Stimulated activated CD8-positive, alpha-beta memory T cell treated with anti-CD3 and anti-CD28 coated beads, Interleukin-2, amount 100 ng/mL, for 48 hours (primary cell): ENCODE results near the gene SF1.

ENCODE experiments used
- DNase-seq, 2 donors: peaks; one replicate each; pipeline ENCODE4 v3.0.0-alpha.2; 2020; ENCODE audit warnings: low read depth in 2 of 2

Gene SF1

DNA sequence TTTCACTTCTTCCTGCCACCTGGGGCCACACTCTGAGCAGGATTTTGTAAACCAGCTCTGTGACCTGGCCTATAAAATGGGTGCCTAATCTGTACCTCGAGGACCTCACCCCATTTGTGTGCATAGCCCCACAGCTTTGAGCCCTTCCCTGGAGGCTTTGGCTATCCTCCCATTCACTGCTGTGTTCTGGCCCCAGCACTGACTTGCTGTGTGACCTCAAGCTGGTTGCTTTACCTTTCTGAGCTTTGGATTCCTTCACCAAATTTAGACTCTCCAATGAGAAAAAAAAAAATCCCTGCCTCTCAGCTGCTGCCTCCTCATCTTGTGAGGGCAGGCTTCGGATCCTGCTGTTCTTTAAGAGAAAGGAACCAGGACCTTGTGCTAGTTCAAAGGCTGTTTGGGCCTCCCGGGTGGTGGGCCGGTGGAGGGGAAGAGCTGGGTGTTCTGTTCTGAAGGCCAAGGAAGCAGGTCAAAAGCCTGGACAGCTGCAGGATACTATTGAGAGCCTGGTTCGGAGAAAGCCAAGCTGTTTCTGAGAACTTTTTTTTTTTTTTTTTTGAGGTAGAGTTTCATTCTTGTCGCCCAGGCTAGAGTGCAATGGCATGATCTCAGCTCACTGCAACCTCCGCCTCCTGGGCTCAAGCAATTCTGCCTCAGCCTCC lies 17.5 kb downstream of the SF1 start:
- no peak for DNase-seq

DNA sequence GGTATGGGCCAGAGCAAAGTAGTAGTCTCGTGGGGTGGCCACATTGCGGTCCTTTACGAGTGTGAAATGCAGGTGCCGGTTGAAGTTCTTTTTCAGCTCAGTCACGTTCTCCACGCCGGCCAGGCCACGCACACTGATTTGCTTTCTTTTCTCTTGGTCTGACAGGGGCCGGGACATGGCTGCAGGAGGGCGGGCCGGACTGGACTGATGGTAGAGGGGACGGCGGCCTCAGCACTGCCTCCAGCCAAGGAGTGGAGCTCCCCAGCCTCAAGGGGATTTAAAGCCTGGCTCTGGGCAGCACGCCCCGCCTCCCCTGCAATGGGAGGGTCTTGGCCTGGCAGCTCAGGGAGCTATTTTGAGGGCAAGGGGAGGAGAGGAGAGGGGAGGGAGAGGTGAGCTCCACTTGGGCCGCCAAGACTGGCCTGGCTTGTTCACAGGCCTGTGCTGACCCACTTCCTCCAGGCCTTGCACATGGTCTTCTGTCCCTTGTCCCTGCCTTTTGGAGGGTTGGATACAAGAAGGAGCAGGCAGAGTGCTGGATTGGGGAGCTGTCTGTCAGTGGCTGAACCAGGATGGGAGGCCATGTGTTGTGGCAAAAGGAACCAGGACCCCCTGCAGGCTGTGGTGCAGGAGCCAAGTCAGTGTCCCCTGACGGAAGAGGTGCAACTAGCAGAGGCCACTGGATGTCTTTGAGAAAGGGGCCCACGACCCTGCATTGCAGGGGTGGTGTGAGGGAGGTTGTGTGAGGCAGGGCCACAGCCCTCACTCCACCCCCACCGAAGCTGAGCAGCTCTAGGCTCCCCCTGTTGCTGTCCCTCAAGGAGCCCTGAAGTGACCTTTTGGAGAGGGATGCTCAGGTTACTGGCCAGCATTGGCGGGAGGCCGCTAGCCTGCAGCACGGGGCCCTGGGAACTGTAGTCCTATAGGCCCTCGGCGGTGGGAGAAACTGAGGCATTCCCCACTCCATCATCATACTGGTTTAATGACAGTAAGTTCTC lies 18.3 kb downstream of the SF1 start, which contains the start of gene PYGM:
Gene PYGM, minus strand, starts transcription at position 253 of the 998 bp plus-strand sequence. Its CDS starts 76 bp downstream, at position 177.
- DNase-seq, result no peak

DNA sequence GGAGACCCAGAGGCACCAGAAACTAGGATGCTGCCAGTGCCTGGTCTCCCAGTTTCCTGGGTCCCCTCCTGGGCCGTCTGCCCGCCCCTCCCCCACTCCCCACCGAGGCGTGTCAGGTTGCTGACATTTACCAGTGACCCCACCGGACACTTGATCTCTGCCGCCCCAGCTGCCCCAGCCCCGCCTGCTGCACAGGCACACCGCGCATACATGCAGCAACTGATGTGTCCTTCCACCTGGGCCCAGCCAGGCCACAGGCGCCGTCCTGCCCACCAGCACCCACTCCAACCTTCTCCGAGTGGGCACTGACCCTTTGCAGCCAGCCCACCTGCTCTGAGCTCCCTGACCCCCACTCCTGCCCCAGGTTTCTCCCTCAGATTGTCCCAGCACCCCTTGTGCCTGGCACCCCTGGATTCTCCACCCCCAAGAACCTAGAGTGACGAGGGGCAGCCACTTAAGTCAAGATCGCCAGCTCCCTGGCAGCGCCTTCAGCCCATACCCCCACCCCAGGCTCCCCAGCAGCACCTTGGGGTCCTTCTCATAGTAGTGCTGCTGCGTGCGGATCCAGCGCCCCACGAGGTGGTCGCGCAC lies 19.1 kb downstream of the SF1 start:
- no peak for DNase-seq

DNA sequence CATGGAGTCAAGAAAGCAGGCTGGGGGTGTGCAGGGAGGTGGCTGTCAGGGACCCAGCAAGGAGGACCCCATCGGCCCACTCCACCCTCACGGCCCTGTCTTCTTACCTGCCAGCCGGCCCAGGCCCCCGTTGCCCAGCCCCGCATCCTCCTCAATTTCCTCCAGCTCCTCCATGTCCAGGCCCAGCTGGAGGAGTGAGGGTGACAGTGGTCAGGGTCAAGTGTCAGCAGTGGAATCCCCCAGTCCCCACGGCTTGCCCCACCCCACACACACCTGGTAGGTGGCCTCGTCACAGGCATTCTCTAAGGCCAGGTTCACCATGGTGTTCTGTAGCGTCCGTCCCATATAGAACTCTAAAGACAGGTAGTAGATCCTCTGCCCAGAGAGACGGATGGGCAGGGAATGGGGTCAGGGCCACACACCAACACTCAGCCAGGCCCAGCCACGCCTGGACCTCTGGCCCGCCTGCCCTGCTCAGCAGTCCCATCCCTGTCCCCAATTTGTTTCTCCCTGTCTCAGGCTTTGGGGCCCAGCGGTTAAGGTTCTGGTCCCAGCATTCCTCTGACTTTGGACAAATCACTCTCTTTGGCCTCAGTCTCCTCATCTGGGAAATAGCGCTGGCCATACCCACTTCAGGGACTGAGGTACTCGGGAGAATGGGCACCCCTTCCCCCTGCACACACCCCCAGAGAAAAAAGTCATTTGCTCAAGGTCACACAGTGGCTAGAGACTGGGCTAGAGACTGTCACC lies 19.8 kb downstream of the SF1 start:
- DNase-seq, result no peak

DNA sequence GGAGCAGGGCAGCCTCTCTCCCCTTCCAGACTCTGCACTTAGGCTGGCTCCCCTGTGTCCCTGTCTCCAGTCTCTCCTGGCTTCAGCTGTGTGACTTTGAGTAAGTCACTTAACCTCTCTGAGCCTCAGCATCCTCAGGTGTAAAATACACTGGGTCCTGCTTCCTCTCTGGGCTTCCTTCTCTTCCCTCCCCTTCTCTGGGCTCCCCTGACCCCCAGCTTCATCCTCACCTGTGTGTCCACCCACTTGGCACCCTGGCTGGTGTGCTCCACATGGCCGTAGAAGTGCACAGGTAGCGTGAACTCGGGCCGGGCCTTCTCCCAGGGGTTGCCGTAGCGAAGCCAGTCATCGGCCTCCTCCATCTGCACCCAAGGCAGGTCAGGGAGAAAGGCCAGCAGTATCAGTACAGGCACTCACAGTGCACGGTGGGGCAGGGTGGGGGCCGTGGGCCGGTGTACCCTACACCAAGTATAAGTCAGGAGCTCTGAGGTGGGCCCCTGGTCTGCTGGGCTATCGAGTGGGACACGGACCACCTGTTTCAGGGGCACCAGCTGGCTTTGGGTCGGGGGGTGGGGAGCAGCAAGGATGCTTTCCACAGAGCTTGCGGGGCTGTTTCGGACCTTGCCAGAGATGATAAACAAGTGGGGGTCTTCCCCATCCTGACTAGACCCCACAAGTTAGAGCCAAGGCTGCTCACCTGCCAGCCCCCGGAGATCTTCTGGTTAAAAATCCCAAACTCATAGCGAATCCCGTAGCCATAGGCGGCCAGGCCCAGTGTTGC lies 20.6 kb downstream of the SF1 start:
- DNase-seq, result no peak

DNA sequence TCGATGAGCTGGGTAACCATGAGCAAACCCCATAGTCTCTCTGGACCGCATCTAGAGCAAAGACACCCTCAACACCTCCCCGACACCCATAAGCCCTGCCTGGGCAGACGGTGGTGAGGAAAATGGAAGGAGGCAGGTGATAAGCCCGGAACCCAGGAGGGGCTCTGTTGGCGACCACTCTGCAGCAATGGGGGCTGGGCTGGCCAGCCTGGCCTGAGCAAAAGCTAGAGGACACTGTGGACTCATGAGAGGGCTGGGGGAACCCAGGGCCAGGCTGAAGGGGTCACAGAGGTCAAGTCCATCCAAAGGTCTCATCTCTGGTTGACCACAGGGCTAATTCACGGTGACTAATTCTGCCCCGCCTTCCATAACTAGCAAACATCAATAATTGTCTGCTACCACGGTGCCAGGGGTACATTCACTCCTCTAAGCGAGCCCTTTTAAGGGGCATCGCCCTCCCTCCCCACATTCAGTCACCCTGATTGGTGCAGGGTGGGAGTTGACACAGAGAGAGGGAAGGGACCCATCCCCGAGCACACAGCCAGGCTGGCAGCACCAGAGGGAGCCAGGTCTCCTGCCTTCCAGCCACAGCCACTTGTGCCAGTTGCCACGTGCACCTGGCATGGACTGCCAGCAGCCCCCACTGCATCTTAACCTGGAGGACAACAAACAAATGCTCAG lies 22.5 kb downstream of the SF1 start:
- DNase-seq, result no peak

DNA sequence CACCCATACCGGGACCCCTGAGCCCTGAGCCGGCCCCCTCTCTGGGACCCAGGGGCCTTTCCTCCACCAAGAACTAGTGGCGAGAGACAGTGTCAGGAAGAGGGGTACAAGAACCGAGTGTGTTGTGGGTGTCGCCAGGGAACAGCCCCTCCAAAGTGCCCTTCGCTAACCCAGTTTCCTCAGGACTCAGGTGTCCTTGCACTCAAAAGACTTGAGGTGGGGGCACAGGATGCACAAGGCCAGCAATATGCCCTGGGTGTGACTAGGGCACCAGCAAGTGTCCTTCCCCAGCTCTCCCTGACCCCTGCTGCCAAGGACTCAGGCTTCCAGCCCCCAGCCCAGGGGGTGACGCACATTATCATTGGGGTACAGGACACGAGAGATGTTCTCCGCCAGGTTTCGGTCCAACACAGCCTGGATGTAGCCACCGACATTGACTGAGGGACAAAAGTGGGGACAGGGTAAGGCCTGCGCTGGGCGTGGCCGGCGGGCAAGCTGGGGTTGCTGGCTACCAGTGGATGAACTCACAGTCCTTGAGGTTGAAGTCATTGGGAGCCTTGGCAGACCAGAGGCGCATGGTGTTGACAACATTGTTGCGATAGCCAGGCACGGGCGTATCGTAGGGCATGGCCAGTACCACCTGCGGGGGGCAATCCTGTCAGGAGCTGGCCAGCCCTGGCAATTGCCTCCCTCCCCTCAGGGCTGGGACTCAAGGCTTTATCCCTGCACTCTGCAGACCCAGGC lies 23.3 kb downstream of the SF1 start:
- no peak for DNase-seq

DNA sequence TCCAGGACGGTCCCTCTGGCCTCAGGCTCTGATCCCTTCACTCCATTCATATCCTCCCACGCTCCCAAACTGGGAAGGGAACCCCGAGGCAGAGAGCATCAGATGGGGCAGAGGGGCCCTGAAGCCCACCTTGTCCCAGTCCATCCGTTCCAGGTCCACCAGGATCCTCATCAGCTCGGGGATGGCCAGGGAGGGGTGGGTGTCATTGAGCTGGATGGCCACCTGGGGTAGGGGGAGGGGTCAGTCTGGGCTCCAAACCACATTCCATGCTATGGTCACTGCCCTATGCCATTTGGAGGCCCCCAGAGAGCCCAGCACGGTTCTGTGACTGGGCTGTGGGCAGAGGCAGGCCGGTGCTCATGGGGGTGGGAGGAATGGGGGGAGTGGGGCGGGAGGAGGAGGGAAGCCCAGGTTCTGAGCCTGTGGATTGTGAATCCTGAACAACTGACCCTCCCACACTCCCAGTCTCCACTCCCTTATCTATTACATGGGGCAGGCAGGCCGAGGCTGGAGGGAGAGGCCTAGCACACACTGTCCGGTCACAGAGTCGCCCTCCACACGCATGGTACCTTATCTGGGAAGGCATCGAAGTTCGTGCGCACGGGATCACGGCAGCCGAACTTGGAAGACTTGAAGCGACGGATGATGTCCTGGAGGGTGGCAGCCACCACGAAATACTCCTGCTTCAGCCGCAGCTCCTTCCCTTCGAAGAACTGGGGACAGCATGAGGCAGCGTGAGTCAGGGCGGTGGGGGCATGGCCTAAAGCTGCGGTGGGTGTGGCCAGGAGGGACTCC lies 24.0 kb downstream of the SF1 start:
- no peak for DNase-seq

DNA sequence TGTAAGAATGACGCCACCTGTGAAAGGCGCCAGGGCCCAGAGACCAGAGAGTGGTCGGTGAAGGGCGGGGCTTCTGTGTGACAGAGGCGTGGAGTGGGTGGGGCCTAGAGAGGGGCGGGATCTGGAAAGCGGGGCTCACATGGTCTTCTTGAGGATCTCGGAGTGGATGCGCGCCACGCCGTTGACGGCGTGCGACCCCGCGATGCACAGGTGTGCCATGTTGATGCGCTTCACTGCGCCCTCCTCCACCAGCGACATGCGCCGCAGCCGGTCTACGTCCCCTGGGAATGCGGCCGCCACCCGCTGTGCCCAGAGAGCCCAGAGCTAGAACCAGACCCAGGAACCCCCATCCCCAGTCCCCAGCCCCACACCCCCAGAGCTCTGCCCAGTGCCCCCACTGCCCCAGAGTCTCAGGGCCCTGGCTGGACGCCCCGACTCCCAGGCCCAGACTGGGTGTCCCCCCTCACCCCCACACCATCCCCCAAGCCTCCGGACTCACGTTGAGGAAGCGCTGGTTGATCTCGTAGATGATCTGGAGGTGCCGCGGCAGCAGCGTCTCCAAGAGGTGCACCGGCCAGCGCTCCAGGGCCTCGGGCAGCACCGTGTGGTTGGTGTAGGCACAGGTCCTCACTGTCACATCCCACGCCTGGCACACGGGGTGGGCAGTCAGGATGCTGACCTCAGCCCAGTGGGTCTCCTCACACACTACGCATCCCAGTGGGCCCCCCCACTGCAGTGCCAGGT lies 24.8 kb downstream of the SF1 start:
- no peak for DNase-seq

DNA sequence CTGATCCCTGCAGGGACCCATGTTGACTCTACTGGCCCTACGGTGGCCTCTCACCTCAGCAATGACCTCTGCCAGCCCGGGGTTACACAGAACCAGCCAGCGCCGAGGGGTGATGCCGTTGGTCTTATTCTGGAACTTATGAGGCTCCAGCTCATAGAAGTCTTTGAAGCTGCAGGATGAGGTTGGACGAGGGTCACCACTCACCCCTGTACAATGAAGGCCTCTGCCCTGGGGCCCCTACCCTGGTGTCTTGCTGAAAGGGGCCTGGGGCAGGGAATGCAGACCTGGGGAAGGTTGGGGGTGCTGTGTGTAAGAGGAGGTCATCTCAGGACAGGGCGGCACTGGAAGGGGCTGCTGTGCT lies 25.3 kb downstream of the SF1 start:
- no peak for DNase-seq

DNA sequence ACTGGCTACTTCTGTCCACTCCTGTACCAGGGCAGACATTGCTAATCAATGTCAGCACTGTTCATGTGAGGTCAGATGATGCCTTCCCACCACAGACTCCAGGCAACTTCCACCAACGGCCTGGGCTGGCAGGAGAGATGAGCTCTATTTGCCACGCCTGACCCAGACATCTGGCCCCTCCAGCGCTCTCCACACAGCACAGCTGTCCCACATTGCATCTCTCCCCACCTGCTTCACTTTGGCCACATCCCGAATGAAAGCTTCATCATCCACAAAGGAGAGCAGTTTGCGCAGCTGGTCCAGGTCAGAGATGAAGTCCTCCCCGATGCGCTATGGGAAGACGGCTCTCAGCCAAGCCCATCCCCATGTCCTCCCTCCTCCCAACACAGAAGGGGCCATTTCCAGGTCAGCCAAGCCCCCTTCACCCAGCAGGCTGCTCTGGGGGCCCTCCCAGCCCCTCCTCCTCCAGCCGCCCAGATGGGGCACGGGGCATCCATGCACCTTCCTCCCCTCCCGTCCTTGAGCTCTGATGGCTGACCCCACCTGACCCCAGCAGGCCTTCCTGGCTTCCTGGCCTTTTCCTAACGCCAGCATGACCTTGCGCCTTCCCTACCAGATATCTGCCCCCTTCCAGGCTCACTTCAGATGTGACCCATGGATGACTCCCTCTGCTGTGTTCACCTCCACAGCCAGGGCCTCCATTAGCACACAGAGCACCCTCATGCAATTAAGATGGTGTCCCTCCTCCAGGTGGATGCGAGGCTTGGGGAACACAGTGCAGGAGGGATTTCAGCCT lies 26.0 kb downstream of the SF1 start:
- DNase-seq, result no peak

DNA sequence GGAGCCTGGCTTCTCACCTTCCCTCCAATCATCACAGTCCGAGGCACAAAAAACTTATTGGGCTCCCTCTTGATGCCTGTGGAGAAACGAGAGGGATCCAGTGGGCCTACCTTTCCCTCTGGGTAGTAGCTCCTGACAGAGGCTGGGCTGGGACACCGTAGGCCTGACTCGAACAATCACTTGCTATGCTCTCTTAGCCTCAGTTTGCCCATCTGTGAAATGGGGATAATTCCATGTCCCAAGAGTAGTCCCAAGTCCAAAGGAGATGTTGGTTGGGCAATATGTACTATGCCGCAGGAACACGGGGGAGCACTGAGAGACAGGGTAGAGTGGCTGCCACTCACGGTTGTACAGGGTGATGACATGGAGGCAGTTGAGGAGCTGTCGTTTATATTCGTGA lies 26.8 kb downstream of the SF1 start:
- DNase-seq, result no peak

DNA sequence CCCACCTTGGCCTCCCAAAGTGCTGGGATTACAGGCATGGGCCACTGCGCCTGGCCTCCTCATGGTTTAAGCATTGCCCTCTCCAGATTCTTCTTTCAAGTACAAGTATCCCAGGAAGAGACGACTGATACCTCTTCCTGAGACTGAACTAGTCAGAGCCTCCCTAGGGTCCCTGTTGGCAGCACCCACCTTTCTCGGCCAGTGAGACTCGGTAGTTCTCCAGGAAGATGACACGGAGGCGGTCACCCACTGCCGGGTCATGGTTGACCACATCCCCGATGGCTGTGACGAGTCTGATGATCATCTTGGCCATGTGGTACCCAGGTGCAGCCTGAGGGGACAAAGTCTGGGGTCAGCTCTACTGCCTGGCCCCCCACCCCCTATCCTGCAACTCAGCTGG lies 27.2 kb downstream of the SF1 start:
- no peak for DNase-seq

DNA sequence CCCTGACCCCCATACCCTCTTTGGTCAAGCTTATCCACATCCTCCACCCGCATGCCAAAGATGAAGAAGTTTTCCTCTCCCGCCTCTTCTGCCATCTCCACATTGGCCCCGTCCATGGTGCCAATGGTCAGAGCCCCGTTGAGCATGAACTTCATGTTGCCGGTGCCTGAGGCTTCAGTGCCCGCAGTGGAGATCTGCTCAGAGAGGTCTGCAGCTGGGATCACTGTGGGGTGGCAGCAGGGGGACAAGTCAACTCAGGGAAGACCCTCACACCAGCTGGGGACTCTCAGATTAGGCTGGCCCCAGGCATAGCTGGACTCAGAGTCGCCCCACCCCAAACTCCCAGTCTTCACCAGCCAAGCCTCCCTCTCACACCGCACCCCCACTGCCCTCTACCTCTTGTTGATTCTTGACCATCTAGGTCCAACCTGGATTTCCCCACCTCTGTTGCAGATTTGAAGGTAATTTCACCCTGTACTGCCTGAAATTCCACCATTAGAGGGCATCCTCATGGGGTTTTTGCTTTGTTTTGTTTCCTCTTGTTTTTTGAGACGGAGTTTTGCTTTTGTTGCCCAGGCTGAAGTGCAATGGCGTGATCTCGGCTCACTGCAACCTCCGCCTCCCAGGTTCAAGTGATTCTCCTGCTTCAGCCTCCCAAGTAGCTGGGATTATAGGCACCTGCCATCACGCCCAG lies 27.8 kb downstream of the SF1 start:
- no peak for DNase-seq

DNA sequence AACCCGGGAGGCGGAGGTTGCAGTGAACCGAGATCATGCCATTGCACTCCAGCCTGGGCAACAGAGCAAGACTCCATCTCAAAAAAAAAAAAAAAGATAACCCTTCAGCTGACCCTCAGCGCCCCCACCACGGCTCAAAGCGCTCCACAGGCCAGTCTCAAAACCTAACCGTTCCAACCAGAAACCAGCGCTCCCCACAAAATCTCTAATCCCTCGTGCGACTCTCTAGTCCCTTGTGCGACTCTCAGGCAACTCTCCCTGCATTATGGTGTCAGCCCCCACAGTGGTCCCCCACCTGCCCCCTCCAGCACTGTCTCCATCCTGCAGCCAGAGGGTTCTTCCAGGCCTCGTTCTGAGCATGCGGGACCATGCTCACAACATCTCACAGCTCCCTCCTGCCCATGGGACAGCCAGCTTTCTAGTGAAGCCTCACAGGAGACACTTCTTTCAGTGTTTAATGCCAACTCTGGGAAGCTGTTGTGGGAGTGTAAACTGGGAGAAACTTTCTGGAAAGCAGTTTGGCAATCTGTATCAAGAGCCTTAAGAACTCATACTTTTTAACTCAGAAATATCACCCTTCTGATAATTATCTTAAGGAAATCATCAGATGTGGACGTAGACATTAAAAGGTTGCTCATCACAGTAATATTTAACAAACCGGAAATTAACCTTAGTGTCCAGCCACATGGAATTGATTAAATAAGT lies 30.2 kb downstream of the SF1 start:
- DNase-seq, result no peak

DNA sequence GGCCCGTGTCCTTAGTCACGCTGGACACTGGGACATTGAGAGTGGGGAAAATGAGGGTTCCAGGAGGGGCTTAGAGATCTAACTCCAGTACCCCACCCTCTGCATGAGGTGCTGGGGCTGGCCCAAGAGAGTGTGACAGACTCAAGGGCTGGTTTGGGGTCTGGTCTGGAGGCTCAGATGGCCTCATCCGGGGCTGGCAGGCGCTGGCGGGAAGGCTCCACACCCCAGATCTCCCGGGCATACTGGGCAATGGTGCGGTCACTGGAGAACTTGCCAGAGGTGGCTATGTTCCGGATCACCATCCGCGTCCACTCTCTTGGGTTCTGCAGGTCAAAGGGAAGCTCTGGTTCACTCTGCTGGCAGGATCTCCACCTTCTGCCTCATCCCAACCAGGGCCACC lies 31.9 kb downstream of the SF1 start:
- DNase-seq, result no peak
